Measurements from ENCODE around the gene PDLIM5.

PDLIM5 gene

GRCh38 chr4:94534401-94535312 lies 82.9 kb downstream of the PDLIM5 start (continued):
- no peak for TF ChIP-seq PPARA (CRISPR knock-in tag; IDR thresholded peaks at IDR 0.05; ENCODE audit: borderline replicate concordance)
- no peak for TF ChIP-seq ZFP30 (CRISPR knock-in tag; IDR thresholded peaks at IDR 0.05)

- peak; percentile 40; the same call in 1 of the 3 replicates for ATAC-seq
- TF ChIP-seq RARB (CRISPR knock-in tag; IDR thresholded peaks at IDR 0.05) (no peak), SNAI2 (CRISPR knock-in tag; IDR thresholded peaks at IDR 0.05) (no peak), ZFP3 (CRISPR knock-in tag; IDR thresholded peaks at IDR 0.05) (no peak), PATZ1 (CRISPR knock-in tag; IDR thresholded peaks at IDR 0.05; ENCODE audit: borderline replicate concordance) (no peak), ESRRG (CRISPR knock-in tag; IDR thresholded peaks at IDR 0.05) (no peak), TSHZ2 (CRISPR knock-in tag; IDR thresholded peaks at IDR 0.05) (no peak), ZFP30 (CRISPR knock-in tag; IDR thresholded peaks at IDR 0.05) (no peak), CSDC2 (CRISPR knock-in tag; IDR thresholded peaks at IDR 0.05) (no peak), ZNF70 (CRISPR knock-in tag; IDR thresholded peaks at IDR 0.05) (no peak)
Observed at GRCh38 chr4:94536049-94536448, 84.3 kb downstream of the PDLIM5 start.

GRCh38 chr4:94536649-94537469 lies 85.1 kb downstream of the PDLIM5 start:
- no peak for ATAC-seq
- TF ChIP-seq ZNF8 (CRISPR knock-in tag; IDR thresholded peaks at IDR 0.05) (no peak), ZNF70 (CRISPR knock-in tag; IDR thresholded peaks at IDR 0.05) (no peak), PATZ1 (CRISPR knock-in tag; IDR thresholded peaks at IDR 0.05; ENCODE audit: borderline replicate concordance) (no peak), BACH2 (CRISPR knock-in tag; IDR thresholded peaks at IDR 0.05; ENCODE audit: borderline replicate concordance) (no peak), ZNF565 (CRISPR knock-in tag; conservative IDR thresholded peaks at IDR 0.05; ENCODE audit: low read depth) (no peak), GLIS3 (CRISPR knock-in tag; IDR thresholded peaks at IDR 0.05) (no peak), ZC3H10 (CRISPR knock-in tag; IDR thresholded peaks at IDR 0.05) (no peak), PPARA (CRISPR knock-in tag; IDR thresholded peaks at IDR 0.05; ENCODE audit: borderline replicate concordance) (no peak), TCF4 (CRISPR knock-in tag; IDR thresholded peaks at IDR 0.05; ENCODE audit: borderline replicate concordance) (no peak), CSDC2 (CRISPR knock-in tag; IDR thresholded peaks at IDR 0.05) (no peak), ARNTL (CRISPR knock-in tag; IDR thresholded peaks at IDR 0.05; ENCODE audit: borderline replicate concordance, low read depth) (no peak), ZFP3 (CRISPR knock-in tag; IDR thresholded peaks at IDR 0.05) (no peak), RARB (CRISPR knock-in tag; IDR thresholded peaks at IDR 0.05) (no peak), ESRRG (CRISPR knock-in tag; IDR thresholded peaks at IDR 0.05) (no peak), SNAI2 (CRISPR knock-in tag; IDR thresholded peaks at IDR 0.05) (no peak), CSRNP3 (CRISPR knock-in tag; IDR thresholded peaks at IDR 0.05) (no peak), OSR1 (CRISPR knock-in tag; IDR thresholded peaks at IDR 0.05) (no peak), ISL1 (CRISPR knock-in tag; IDR thresholded peaks at IDR 0.05) (no peak), CREB5 (CRISPR knock-in tag; IDR thresholded peaks at IDR 0.05; ENCODE audit: low read depth) (no peak), ZFP30 (CRISPR knock-in tag; IDR thresholded peaks at IDR 0.05) (no peak)

Data from SK-N-SH treated with all-trans-retinoic acid at 6 μM for 48 hours (cell line).